Activated T-cell treated with anti-CD3 and anti-CD28 coated beads for 48 hours (primary cell): ENCODE data around the gene EVX2.

ENCODE experiments used
- DNase-seq: peaks from one replicate; pipeline ENCODE4 v3.0.0-alpha.2; 2020; ENCODE audit warnings: low read depth

The EVX2 gene

GRCh38 chr2:176122052-176122682, 38.4 kb upstream of the EVX2 start:
- DNase-seq = no peak

- DNase-seq = no peak
Observed at GRCh38 chr2:176121190-176122051, 37.7 kb upstream of the EVX2 start.

- no peak for DNase-seq
Observed at GRCh38 chr2:176120364-176121189, 36.8 kb upstream of the EVX2 start.

DNA sequence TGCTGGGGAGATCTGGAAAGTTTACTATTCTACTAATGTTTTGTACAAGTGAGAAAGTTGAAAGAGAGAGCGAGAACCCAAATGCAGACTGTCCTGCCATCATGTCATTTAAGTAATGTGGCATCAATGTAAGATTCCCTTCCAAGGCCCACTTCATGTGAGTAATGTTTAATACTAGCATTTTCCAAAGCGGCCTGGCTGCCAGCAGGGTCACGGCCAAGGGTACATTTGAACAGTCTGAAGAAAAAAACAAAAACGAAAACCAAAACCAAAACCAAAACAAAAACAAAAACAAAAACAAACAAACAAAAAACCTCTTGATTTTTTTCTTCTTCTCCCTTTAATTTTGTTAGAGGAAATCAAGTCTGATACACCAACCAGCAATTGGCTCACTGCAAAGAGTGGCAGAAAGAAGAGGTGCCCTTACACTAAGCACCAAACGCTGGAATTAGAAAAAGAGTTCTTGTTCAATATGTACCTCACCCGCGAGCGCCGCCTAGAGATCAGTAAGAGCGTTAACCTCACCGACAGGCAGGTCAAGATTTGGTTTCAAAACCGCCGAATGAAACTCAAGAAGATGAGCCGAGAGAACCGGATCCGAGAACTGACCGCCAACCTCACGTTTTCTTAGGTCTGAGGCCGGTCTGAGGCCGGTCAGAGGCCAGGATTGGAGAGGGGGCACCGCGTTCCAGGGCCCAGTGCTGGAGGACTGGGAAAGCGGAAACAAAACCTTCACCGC, 35.0 kb upstream of the EVX2 start:
- DNase-seq = no peak

GRCh38 chr2:176117823-176118371, 34.1 kb upstream of the EVX2 start:
- no peak for DNase-seq

DNA sequence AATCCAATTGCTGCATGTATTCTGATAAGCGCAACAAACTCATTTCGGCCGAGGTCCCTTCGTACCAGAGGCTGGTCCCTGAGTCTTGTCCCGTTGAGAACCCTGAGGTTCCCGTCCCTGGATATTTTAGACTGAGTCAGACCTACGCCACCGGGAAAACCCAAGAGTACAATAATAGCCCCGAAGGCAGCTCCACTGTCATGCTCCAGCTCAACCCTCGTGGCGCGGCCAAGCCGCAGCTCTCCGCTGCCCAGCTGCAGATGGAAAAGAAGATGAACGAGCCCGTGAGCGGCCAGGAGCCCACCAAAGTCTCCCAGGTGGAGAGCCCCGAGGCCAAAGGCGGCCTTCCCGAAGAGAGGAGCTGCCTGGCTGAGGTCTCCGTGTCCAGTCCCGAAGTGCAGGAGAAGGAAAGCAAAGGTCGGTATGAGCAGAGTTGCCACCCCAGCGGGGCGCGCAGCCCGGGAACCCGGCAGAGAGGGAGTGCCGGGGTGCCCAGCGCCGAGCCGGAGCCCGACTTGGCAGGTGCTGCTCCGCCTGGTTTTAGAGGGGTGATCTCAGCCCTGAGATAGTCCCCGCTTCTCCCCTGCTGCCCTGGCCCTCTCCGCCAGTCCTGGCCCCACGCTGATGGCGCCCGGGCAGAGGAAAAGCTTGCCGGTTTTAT, 33.5 kb upstream of the EVX2 start:
- no peak for DNase-seq

DNA sequence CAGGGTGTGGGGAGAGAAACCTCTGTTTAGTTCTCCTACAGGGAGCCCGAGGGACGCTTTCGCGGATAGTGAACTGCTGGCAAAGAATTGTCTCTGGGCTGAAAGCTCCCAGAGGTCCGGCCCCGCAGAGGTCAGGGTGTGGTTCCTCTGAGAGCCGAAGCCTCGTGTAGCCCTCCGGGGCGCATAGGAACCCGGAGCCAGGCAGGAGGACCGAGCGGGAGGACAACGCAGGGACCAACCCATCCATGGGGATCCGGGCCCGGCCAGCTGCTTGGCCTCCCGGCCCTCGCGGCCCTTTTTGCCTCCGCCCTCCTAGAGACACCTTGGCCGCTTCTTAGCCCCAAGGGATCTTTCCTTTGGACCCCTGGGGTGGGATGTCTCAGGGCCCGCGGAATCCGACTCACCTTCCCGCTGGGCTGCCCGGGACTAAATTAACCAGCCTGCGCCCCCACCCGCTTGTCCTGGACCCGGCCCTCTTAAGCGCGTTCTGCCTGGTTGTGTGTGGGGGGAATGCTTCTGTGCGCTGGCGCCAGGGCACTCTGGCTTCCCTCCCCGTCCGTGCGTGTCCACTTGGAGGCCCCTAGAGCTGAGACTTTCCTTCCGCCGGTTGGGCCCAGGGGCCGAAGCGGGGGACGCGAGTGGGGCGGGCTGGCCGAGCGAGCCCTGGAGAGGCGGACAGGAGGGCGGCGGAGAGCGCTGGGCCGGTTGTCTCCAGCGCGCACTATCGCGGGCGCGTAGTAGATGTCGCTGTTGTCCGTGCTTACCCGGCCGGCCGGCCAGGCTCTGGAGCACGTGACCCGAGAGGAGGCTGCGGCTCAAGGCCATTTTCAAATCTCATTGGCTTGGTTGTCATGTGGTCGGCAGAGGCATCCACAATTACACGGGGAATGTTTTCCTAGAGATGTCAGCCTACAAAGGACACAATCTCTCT, 32.4 kb upstream of the EVX2 start, which contains the start of gene HOXD10:
TSS of gene HOXD10 (plus strand) at position 896 of the 931 bp plus-strand sequence. CDS start 56 bp downstream, outside the sequence.
- no peak for DNase-seq

- no peak for DNase-seq
Observed at GRCh38 chr2:176114930-176115625, 31.3 kb upstream of the EVX2 start.

- DNase-seq = no peak
Observed at GRCh38 chr2:176114120-176114929, 30.6 kb upstream of the EVX2 start.

GRCh38 chr2:176112375-176113302, 28.9 kb upstream of the EVX2 start:
- DNase-seq = no peak

DNA sequence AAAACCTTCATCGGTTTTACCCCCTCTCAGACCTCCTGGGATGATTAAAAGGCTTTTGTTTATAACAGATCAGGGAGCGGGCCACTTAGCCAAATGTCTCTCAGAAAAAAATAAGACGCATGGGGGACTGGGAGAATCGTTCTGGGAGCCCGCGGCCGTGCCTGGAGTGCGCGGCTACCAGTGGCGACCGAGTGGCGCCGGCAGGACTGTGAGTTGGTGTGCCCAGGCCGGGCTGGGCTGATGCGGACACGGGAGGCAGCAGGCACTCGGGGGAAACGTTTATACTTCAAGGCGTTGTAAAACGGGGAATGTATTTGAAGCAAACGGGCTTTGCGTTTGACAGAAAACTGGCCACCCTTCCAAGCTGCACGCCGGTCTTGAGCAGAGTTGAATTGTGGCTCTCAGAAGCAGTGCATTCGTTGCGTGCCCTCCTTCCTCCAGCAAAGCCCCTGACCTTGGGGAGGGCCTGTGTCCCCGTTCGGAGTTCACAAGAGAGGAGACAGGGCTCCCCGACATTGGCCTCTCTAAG, 28.1 kb upstream of the EVX2 start:
- no peak for DNase-seq

DNA sequence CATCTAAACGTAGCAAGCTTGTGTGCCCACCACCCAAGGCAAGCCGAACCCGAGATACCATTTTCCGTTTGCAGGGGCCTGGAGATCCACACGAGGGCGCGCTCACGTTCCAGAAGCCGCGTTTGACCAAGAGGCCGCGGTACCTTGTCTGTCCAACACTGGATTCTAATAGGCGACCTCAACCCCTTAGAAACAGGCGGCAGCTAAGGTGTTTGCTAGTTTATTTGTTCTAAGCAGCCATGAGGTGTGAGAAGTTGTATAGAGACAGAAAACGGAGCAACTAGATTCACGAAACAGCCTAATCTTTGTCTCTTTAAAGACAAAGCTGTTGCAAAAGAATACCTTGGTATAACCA, 27.5 kb upstream of the EVX2 start:
- no peak for DNase-seq

DNA sequence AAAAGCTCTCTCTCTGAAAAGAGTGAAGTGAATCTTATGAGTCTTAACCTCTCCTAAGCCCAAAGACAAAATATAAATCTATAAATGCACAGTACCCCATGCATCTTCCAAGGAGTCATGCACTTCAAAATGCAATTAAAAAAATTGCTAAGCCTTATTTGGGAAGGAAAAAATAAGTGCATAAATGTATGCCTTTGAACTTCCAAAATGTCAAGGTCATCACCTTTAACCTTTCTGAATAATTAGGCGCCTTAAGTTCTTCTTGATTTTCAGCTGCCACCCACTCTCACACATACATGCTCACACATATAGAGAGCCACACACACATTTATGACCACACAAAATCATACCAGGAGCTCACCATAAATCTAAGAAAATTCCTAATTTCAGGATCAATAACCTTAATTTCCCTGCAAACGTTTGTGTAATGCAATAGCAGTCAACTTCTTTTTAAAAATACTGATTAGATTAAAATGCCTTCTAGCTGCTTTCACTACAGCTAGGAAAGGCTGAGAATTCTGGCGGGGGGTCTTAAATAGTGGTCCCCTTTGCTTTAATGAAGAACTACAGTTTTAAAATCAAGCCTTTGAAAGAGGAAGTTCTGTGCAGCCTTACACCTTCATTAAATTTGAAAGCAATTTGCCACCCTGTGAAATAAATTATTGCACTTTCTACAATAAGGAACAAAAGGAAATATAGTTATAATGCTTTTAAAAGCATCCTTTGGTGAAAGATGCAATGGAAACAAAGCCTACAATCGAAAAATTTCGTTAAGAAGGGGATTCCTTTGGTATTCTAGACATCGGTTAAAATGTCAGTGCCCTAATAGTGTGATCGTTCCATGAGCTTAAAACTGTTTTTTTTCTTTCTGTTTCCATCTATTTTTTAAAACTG, 26.9 kb upstream of the EVX2 start:
- DNase-seq = no peak

- DNase-seq = no peak
Observed at GRCh38 chr2:176109946-176110345, 26.2 kb upstream of the EVX2 start.

- DNase-seq = no peak
Observed at GRCh38 chr2:176109192-176109901, 25.6 kb upstream of the EVX2 start.
